A549 (cell line): ENCODE measurements around the gene CDH4. TPM values are rescaled to one million over a fixed set of nuclear protein-coding genes. Genes with fewer than 3 reads are reported as not detected.

Source experiments
- ATAC-seq, 2 experiments: fragments of 200-7000 bp in 1 of 2; fragments of >200 bp in 1 of 2; cut with Nextera tagmentation in 1 of 2; cut with Tn5 transposase in 1 of 2; 3 replicates each; pipeline versions ENCODE4 v1.8.0 to v1.9.1; 2018 to 2020; ENCODE audit warnings: mild to moderate bottlenecking in 1 of 2, moderate library complexity in 1 of 2
- CTCF ChIA-PET: fragments of 300-600 bp; sonication (Branson Sonifier 250); formaldehyde crosslinking; extraction: SDS; loops from one replicate; lab custom pipeline; 2021; ENCODE audit warnings: antibody characterized with exemption, inconsistent platforms; lab: Yijun Ruan, JAX
- POLR2A ChIA-PET: fragments of 350-600 bp; formaldehyde crosslinking; extraction: SDS; loops from one replicate; lab custom pipeline; 2021; ENCODE audit warnings: antibody characterized with exemption, inconsistent platforms; lab: Yijun Ruan, JAX
- DNase-seq, 2 experiments: peaks; one replicate each; pipeline versions ENCODE4 v3.0.0 to v3.0.0-alpha.2; 2011 to 2016; ENCODE audit warnings: low read depth in 1 of 2, low spot score in 1 of 2
- FAIRE-seq: peaks from 2 replicates; lab custom pipeline; 2011; peaks lifted over from hg19 to GRCh38; lab: Jason Lieb, UNC
- H3K27ac ChIP-seq, 2 experiments: fragments of >200 bp; sonication (Bioruptor Twin); formaldehyde crosslinking; 3 replicates each; pipeline ENCODE4 v1.5.1; 2016 to 2017
- H3K4me1 ChIP-seq: fragments of >200 bp; sonication (Bioruptor Twin); formaldehyde crosslinking; 3 replicates; pipeline ENCODE4 v1.6.1; 2016
- H3K4me2 ChIP-seq: fragments of >200 bp; sonication (Bioruptor Twin); formaldehyde crosslinking; 3 replicates; pipeline ENCODE4 v1.6.1; 2016
- H3K4me3 ChIP-seq: fragments of >200 bp; sonication (Bioruptor Twin); formaldehyde crosslinking; 3 replicates; pipeline ENCODE4 v1.5.1; 2016
- H3K9me3 ChIP-seq: fragments of >200 bp; sonication (Bioruptor Twin); formaldehyde crosslinking; 3 replicates; pipeline ENCODE4 v1.6.1; 2016
- ATOH8 ChIP-seq: fragments of 250-450 bp; sonication (Bioruptor Pico); IDR thresholded peaks from 2 replicates; pipeline ENCODE4 v1.5.0; 2020; ENCODE audit warnings: low read depth, mild to moderate bottlenecking, moderate library complexity
- BHLHE40 ChIP-seq: IDR thresholded peaks from 2 replicates; pipeline ENCODE4 v1.6.1; 2012; ENCODE audit warnings: low read depth, low read length, inconsistent platforms
- CBX8 ChIP-seq: fragments of 200-600 bp; sonication (generic); IDR thresholded peaks from 2 replicates; pipeline ENCODE4 v1.6.1; 2016
- CEBPB ChIP-seq, 2 experiments: fragments of >200 bp in 1 of 2; sonication (Bioruptor Twin) in 1 of 2; formaldehyde crosslinking in 1 of 2; IDR thresholded peaks; 2 replicates each; pipeline ENCODE4 v1.6.1; 2012 to 2016
- E2F6 ChIP-seq: IDR thresholded peaks from 2 replicates; pipeline ENCODE4 v1.6.1; 2012; ENCODE audit warnings: low read depth, borderline replicate concordance
- EHF ChIP-seq: fragments of 250-450 bp; sonication (Bioruptor Pico); IDR thresholded peaks from 2 replicates; pipeline ENCODE4 v1.5.0; 2020; ENCODE audit warnings: mild to moderate bottlenecking
- ESRRA ChIP-seq: fragments of 150-350 bp; IDR thresholded peaks from 2 replicates; pipeline ENCODE4 v1.6.1; 2014; ENCODE audit warnings: mild to moderate bottlenecking, low read length, borderline replicate concordance
- FOSB ChIP-seq: fragments of 250-450 bp; sonication (Bioruptor Pico); IDR thresholded peaks from 2 replicates; pipeline ENCODE4 v1.5.0; 2020; ENCODE audit warnings: mild to moderate bottlenecking, moderate library complexity
- HDAC2 ChIP-seq: fragments of 200-600 bp; sonication (generic); IDR thresholded peaks from 2 replicates; pipeline ENCODE4 v1.6.1; 2016
- HES2 ChIP-seq: fragments of >200 bp; sonication (Bioruptor Twin); formaldehyde crosslinking; IDR thresholded peaks from 2 replicates; pipeline ENCODE4 v1.6.1; 2016
- HEYL ChIP-seq: fragments of 250-450 bp; sonication (Bioruptor Pico); IDR thresholded peaks from 2 replicates; pipeline ENCODE4 v1.8.0; 2021; ENCODE audit warnings: mild to moderate bottlenecking, moderate library complexity
- HMGXB4 ChIP-seq: fragments of 250-450 bp; sonication (Bioruptor Pico); IDR thresholded peaks from 2 replicates; pipeline ENCODE4 v1.5.0; 2021; ENCODE audit warnings: mild to moderate bottlenecking, moderate library complexity, borderline replicate concordance
- HOXA7 ChIP-seq: fragments of 250-450 bp; sonication (Bioruptor Pico); IDR thresholded peaks from 2 replicates; pipeline ENCODE4 v1.5.0; 2020; ENCODE audit warnings: mild to moderate bottlenecking, moderate library complexity
- HOXB13 ChIP-seq: fragments of 250-450 bp; sonication (Bioruptor Pico); IDR thresholded peaks from 2 replicates; pipeline ENCODE4 v1.5.0; 2020; ENCODE audit warnings: low read depth, mild to moderate bottlenecking, moderate library complexity
- HOXB5 ChIP-seq: fragments of 250-450 bp; sonication (Bioruptor Pico); IDR thresholded peaks from 2 replicates; pipeline ENCODE4 v1.5.0; 2020; ENCODE audit warnings: mild to moderate bottlenecking, moderate library complexity
- KDM1A ChIP-seq: fragments of 200-600 bp; sonication (generic); IDR thresholded peaks from 2 replicates; pipeline ENCODE4 v1.6.1; 2016; ENCODE audit warnings: low read depth, mild to moderate bottlenecking
- MAFK ChIP-seq: fragments of 450-650 bp; IDR thresholded peaks from 2 replicates; pipeline ENCODE4 v1.6.1; 2014; ENCODE audit not compliant: partially characterized antibody
- MYC ChIP-seq: IDR thresholded peaks from 2 replicates; pipeline ENCODE4 v1.6.1; 2012; ENCODE audit warnings: mild to moderate bottlenecking, inconsistent platforms, low read length, improper control_type of control experiment, borderline replicate concordance
- NFE2L2 ChIP-seq: fragments of 150-350 bp; conservative IDR thresholded peaks from 2 replicates; pipeline ENCODE4 v1.6.1; 2014; ENCODE audit warnings: low read length
- PBX3 ChIP-seq: IDR thresholded peaks from 2 replicates; pipeline ENCODE4 v1.6.1; 2012
- POLR2AphosphoS2 ChIP-seq: conservative IDR thresholded peaks from 2 replicates; pipeline ENCODE4 v1.6.1; 2012; ENCODE audit warnings: low read length, improper control_type of control experiment, inconsistent platforms
- RNF2 ChIP-seq: fragments of 200-600 bp; sonication (generic); IDR thresholded peaks from 2 replicates; pipeline ENCODE4 v1.6.1; 2016; ENCODE audit warnings: low read depth, mild to moderate bottlenecking, antibody characterized with exemption, moderate library complexity, borderline replicate concordance
- SMC3 ChIP-seq: fragments of >200 bp; sonication (Bioruptor Twin); formaldehyde crosslinking; IDR thresholded peaks from 3 replicates; pipeline ENCODE4 v1.6.1; 2018; ENCODE audit warnings: inconsistent platforms
- TFCP2L1 ChIP-seq: fragments of 250-450 bp; sonication (Bioruptor Pico); IDR thresholded peaks from 2 replicates; pipeline ENCODE4 v1.5.0; 2021; ENCODE audit warnings: mild to moderate bottlenecking
- USF2 ChIP-seq: fragments of 450-650 bp; IDR thresholded peaks from 2 replicates; pipeline ENCODE4 v1.6.1; 2014; ENCODE audit warnings: antibody characterized with exemption
- ZC3H11A ChIP-seq: fragments of 450-650 bp; IDR thresholded peaks from 2 replicates; pipeline ENCODE4 v1.6.1; 2014; ENCODE audit warnings: antibody characterized with exemption, mild to moderate bottlenecking
- ZNF302 ChIP-seq: fragments of 250-450 bp; sonication (Bioruptor Pico); IDR thresholded peaks from 2 replicates; pipeline ENCODE4 v1.9.0; 2021; ENCODE audit warnings: inconsistent platforms, mild to moderate bottlenecking, moderate library complexity
- ZSCAN20 ChIP-seq: fragments of 250-450 bp; sonication (Bioruptor Pico); IDR thresholded peaks from 2 replicates; pipeline ENCODE4 v1.8.0; 2022; ENCODE audit warnings: mild to moderate bottlenecking, moderate library complexity
- WGBS: methylation state at CpG from one replicate; pipeline ENCODE4 v1.1.6; 2017; ENCODE audit errors: missing lambda C conversion rate; 5-methylcytosine and 5-hydroxymethylcytosine counted together
- polyA plus RNA-seq, 4 experiments: library from polyadenylated mRNA; depleted of rRNA in 3 of 4; stranded (reverse); fragments of >200 nt; fragmentation: RNase III in 1 of 4; extraction: RNeasy Plus Mini Kit Qiagen cat#74134 plus additional on column Dnase treatment in 1 of 4; gene quantifications; 2 replicates in 3 of 4; 3 replicates in 1 of 4; pipeline ENCODE4 v1.2.3, GENCODE V29; 2011 to 2017

CDH4 gene
- polyA plus RNA-seq, 2 of the 4 experiments (the other 2 are of a cell fraction), result 3.4 to 10.3 TPM

- TF ChIP-seq ATOH8 (CRISPR knock-in tag) (no peak), FOSB (CRISPR knock-in tag) (no peak)
Measured at GRCh38 chr20:61512475-61512874, 260.4 kb downstream of the CDH4 start (continued).

GRCh38 chr20:61513124-61514017 lies 261.3 kb downstream of the CDH4 start:
- H3K27ac ChIP-seq, result no peak overlapping the region
- ATAC-seq, result no peak
- H3K4me2 ChIP-seq, result no peak overlapping the region
- CTCF ChIA-PET, result interaction anchor here (0.9 to 1.6 kb wide), 3 partner anchors 11 to 28 kb away, joined by 3 to 4 read pairs (median 3); no protein-coding TSS in a partner anchor
- no peak for FAIRE-seq
- POLR2A ChIA-PET, result no interaction called here
- no peaks in the 10 kb centered on the region for H3K4me1 ChIP-seq
- H3K4me3 ChIP-seq, result no peak overlapping the region
- DNase-seq, result no peak
- TF ChIP-seq HDAC2 (no peak), ESRRA (no peak), CEBPB (IDR thresholded peaks at IDR 0.05) (no peak), EHF (CRISPR knock-in tag) (no peak), FOSB (CRISPR knock-in tag) (no peak), MAFK (no peak), NFE2L2 (no peak), USF2 (no peak), CBX8 (no peak), HOXB13 (no peak), POLR2AphosphoS2 (no peak), ZSCAN20 (CRISPR knock-in tag) (no peak), HMGXB4 (CRISPR knock-in tag) (no peak), ZNF302 (CRISPR knock-in tag) (no peak), HEYL (CRISPR knock-in tag) (no peak), HES2 (no peak), BHLHE40 (no peak), KDM1A (no peak)
- no peaks in the 10 kb centered on the region for H3K9me3 ChIP-seq
- WGBS, result 86% methylated on average over 17 of the region's 17 CpGs

- H3K9me3 ChIP-seq, result no peaks in the 10 kb centered on the region
- H3K27ac ChIP-seq, result no peak overlapping the region
- H3K4me1 ChIP-seq, result no peaks in the 10 kb centered on the region
- no peak overlapping the region for H3K4me2 ChIP-seq
- DNase-seq (no peak), FAIRE-seq (no peak), ATAC-seq (no peak)
- 65% methylated on average over 3 of the region's 5 CpGs for WGBS
- CTCF ChIA-PET, result interaction anchor here (0.9 to 1.6 kb wide), 3 partner anchors 16 to 30 kb away, joined by 3 read pairs; no protein-coding TSS in a partner anchor
- H3K4me3 ChIP-seq, result no peak overlapping the region
- POLR2A ChIA-PET, result no interaction called here
- no peak for TF ChIP-seq HDAC2
- TF ChIP-seq CBX8, result no peak
- TF ChIP-seq BHLHE40, result no peak
- TF ChIP-seq TFCP2L1, result no peak
- no peak for TF ChIP-seq SMC3
- no peak for TF ChIP-seq HOXA7 (CRISPR knock-in tag)
- no peak for TF ChIP-seq RNF2
- no peak for TF ChIP-seq MYC
- TF ChIP-seq ZC3H11A, result no peak
- TF ChIP-seq NFE2L2, result no peak
- TF ChIP-seq POLR2AphosphoS2, result no peak
- TF ChIP-seq ESRRA, result no peak
- TF ChIP-seq E2F6, result no peak
- TF ChIP-seq HOXB5 (CRISPR knock-in tag), result no peak
- no peak for TF ChIP-seq PBX3
Measured at GRCh38 chr20:61514018-61514365, 261.9 kb downstream of the CDH4 start.
